ENCODE measurements around the gene DESI1. TPM values are rescaled to one million over a fixed set of nuclear protein-coding genes. Genes with fewer than 3 reads are reported as not detected.

DESI1 gene
- total and polyA plus RNA-seq, 9 donors, result 12.8 to 22.1 (median 19.8) TPM

DNA sequence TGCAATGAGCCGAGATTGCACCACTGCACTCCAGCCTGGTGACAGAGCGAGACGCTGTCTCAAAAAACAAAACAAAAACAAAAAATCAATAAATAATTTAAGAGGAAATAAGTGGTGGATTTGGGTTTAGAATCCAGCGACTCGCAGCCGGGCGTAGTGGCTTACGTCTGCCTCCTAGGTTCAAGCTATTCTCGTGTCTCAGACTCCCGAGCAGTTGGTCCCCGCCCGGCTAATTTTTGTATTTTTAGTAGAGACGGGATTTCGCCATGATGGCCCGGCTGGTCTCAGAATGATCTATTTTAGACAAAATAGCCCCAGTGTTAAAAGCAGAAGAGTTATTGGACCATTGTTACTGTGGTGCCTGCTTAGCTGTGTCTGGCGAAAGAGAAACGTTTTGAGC, 38.0 kb upstream of the DESI1 start:
- Histone ChIP-seq H3K36me3 (ENCODE audit: control insufficient read depth, insufficient read depth, low read length) (peaks cover 87% of the 10 kb centered on the region), H3K27me3 (ENCODE audit: control insufficient read depth, insufficient read depth, low read length) (no peaks in the 10 kb centered on the region), H3K27ac (ENCODE audit: low read length) (no peak overlapping the region), H3K9me3 (replicated peaks; ENCODE audit: control insufficient read depth, low read depth, low read length) (no peaks in the 10 kb centered on the region), H3K4me1 (ENCODE audit: control insufficient read depth, insufficient read depth, low read length) (no peaks in the 10 kb centered on the region), H3K4me3 (ENCODE audit: low read length) (no peak overlapping the region)
- no peak for DNase-seq
- WGBS (ENCODE audit: insufficient coverage), result 98% methylated on average over 12 of the region's 17 CpGs

DNA sequence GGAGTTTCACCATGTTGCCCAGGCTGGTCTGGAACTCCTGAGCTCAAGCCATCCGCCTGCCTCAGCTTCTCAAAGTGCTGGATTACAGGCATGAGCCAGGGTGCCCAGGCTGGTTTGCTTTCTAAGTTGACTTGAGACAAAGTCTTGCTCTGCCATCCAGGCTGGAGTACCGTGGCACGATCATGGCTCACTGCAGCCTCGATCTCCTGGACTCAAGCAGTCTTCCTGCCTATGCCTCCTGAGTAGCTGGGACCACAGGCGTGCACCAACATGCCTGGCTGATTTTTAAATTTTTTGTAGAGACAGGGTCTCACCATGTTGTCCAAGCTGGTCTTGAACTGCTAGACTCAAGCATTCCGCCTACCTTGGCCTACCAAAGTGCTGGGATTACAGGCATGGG, 36.9 kb upstream of the DESI1 start:
- 91% methylated on average over 6 of the region's 6 CpGs for WGBS (ENCODE audit: insufficient coverage)
- no peaks in the 10 kb centered on the region for H3K4me1 ChIP-seq (ENCODE audit: control insufficient read depth, insufficient read depth, low read length)
- no peaks in the 10 kb centered on the region for H3K27me3 ChIP-seq (ENCODE audit: control insufficient read depth, insufficient read depth, low read length)
- peaks cover 87% of the 10 kb centered on the region for H3K36me3 ChIP-seq (ENCODE audit: control insufficient read depth, insufficient read depth, low read length)
- DNase-seq, result no peak
- no peak overlapping the region for H3K4me3 ChIP-seq (ENCODE audit: low read length)
- H3K9me3 ChIP-seq (replicated peaks; ENCODE audit: control insufficient read depth, low read depth, low read length), result no peaks in the 10 kb centered on the region
- no peak overlapping the region for H3K27ac ChIP-seq (ENCODE audit: low read length)

DNA sequence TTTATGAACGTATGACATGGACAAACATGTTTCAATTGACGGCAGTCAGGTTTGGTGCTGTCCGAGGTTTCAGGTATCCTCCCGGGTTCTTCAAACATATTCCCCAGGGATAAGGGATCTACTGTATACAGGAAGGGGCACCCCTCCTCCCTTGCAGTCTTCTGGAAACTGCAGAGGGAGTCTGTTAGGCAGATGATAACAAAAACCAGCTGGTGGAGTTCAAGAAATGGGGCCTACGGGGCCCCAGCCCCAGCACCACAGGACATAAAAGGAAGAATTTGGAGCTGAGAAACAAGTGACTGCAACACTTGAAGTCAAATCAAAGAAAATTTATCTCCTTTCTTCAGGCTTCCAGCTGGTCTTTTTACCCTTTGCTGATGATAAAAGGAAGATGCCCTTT, 35.7 kb upstream of the DESI1 start:
- Histone ChIP-seq H3K4me3 (ENCODE audit: low read length) (no peak overlapping the region), H3K4me1 (ENCODE audit: control insufficient read depth, insufficient read depth, low read length) (no peaks in the 10 kb centered on the region), H3K36me3 (ENCODE audit: control insufficient read depth, insufficient read depth, low read length) (peaks cover 91% of the 10 kb centered on the region), H3K9me3 (replicated peaks; ENCODE audit: control insufficient read depth, low read depth, low read length) (no peaks in the 10 kb centered on the region), H3K27me3 (ENCODE audit: control insufficient read depth, insufficient read depth, low read length) (no peaks in the 10 kb centered on the region), H3K27ac (ENCODE audit: low read length) (no peak overlapping the region)
- no peak for DNase-seq
- no CpG with 5 or more reads among the region's 5 CpGs for WGBS (ENCODE audit: insufficient coverage)

DNA sequence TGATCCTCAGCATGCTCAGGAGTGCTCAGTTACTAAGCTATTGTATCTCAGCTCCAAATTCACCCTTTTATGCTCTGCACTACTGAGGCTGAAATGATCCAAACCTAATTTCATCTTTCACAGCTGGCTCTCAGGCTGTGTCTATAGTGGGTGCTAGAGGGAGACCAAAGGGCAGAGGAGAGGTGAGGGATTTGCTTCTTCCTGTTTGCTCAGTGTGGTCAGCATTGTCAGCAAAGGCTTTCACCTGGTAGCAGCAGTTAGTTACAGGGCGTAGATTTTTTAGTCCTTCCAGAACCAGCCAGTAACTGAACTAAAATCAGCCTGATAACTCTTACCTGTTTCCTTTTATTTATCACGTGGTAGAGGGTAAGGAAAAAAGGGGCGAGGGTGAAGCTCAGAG, 33.5 kb upstream of the DESI1 start:
- peaks cover 91% of the 10 kb centered on the region for H3K36me3 ChIP-seq (ENCODE audit: control insufficient read depth, insufficient read depth, low read length)
- WGBS (ENCODE audit: insufficient coverage), result 100% methylated on average over 1 of the region's 3 CpGs
- H3K27me3 ChIP-seq (ENCODE audit: control insufficient read depth, insufficient read depth, low read length), result no peaks in the 10 kb centered on the region
- H3K4me1 ChIP-seq (ENCODE audit: control insufficient read depth, insufficient read depth, low read length), result no peaks in the 10 kb centered on the region
- no peak for DNase-seq
- H3K9me3 ChIP-seq (replicated peaks; ENCODE audit: control insufficient read depth, low read depth, low read length), result no peaks in the 10 kb centered on the region
- no peak overlapping the region for H3K4me3 ChIP-seq (ENCODE audit: low read length)
- no peak overlapping the region for H3K27ac ChIP-seq (ENCODE audit: low read length)

DNA sequence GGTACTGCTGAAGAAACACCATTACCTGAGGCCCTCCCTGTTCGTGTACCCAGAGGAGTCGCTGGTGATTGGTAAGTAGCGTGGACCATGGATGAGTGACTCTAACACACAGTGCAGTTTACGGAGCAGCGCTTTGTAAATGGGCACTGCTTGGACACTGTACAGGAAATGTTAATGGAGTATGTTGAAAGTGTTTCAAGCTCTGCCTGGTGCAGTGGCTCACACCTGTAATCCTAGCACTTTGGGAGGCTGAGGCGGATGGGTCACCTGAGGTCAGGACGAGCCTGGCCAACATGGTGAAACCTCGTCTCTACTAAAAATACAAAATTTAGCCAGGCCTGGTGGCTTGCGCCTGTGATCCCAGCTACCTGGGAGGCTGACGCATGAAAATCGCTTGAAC, 30.0 kb upstream of the DESI1 start:
- Histone ChIP-seq H3K27me3 (ENCODE audit: control insufficient read depth, insufficient read depth, low read length) (no peaks in the 10 kb centered on the region), H3K27ac (ENCODE audit: low read length) (no peak overlapping the region), H3K36me3 (ENCODE audit: control insufficient read depth, insufficient read depth, low read length) (peaks cover 78% of the 10 kb centered on the region), H3K4me1 (ENCODE audit: control insufficient read depth, insufficient read depth, low read length) (no peaks in the 10 kb centered on the region), H3K4me3 (ENCODE audit: low read length) (no peak overlapping the region), H3K9me3 (replicated peaks; ENCODE audit: control insufficient read depth, low read depth, low read length) (no peaks in the 10 kb centered on the region)
- WGBS (ENCODE audit: insufficient coverage), result 87% methylated on average over 9 of the region's 11 CpGs
- no peak for DNase-seq

DNA sequence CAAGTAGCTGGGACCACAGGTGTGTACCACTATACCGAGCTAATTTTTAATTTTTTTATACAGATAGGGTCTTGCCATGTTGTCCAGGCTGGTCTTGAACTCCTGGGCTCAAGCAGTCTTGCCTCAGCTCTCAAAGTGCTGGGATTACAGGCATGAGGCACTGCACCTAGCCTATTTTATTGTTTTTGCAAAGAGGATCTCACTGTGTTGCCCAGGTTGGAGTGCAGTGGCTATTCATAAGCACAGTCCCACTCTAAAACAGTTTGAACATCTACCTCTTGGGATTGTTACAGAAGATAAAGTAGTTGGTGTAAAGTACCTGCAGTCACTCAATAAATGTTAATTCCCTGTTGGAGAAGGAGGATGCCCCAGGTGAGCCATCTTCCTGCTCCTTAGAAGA, 29.4 kb upstream of the DESI1 start:
- Histone ChIP-seq H3K27ac (ENCODE audit: low read length) (no peak overlapping the region), H3K9me3 (replicated peaks; ENCODE audit: control insufficient read depth, low read depth, low read length) (no peaks in the 10 kb centered on the region), H3K36me3 (ENCODE audit: control insufficient read depth, insufficient read depth, low read length) (peaks cover 79% of the 10 kb centered on the region), H3K4me1 (ENCODE audit: control insufficient read depth, insufficient read depth, low read length) (no peaks in the 10 kb centered on the region), H3K27me3 (ENCODE audit: control insufficient read depth, insufficient read depth, low read length) (no peaks in the 10 kb centered on the region), H3K4me3 (ENCODE audit: low read length) (no peak overlapping the region)
- no peak for DNase-seq
- no CpG with 5 or more reads among the region's 1 CpG for WGBS (ENCODE audit: insufficient coverage)

DNA sequence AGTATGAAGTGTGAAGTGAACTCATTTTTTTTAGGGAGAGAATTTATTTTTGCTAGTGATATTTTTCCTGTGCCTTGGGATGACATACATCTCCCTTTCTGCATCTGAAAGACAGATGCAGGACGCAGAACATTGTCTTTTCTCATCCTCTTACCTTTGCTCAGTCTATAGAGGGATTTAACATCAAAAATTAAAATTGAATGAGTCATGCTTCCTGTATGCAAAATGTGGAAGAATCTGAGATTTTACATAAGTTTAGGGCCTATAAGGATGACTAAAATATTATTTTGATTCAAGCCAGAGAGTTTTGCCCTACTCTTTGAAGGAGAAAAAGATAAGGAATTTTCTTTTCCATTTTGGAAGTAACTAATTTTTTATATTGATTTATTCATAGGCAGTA, 27.6 kb upstream of the DESI1 start:
- Histone ChIP-seq H3K27me3 (ENCODE audit: control insufficient read depth, insufficient read depth, low read length) (no peaks in the 10 kb centered on the region), H3K27ac (ENCODE audit: low read length) (no peak overlapping the region), H3K36me3 (ENCODE audit: control insufficient read depth, insufficient read depth, low read length) (peaks cover 69% of the 10 kb centered on the region), H3K4me1 (ENCODE audit: control insufficient read depth, insufficient read depth, low read length) (no peaks in the 10 kb centered on the region), H3K4me3 (ENCODE audit: low read length) (no peak overlapping the region), H3K9me3 (replicated peaks; ENCODE audit: control insufficient read depth, low read depth, low read length) (no peaks in the 10 kb centered on the region)
- no peak for DNase-seq
- WGBS (ENCODE audit: insufficient coverage), result no CpG with 5 or more reads among the region's 1 CpG

DNA sequence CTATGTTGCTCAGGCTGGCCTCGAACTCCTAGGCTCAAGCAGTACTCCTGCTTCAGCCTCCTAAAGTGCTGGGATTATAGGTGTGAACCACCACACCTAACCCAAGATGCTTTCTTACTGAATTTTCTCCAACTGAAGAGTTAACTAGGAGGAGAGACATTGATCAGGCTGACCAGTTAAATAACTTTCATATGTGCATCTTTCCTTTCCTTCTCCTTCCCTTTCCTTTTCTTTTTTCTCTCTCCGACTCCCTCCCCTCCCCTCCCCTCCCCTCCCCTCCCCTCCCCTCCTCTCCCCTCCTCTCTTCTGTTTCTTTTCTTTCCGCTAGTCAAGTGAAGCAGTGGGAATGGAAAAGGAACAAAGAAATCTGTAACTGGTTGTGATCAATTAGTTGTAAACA, 26.9 kb upstream of the DESI1 start:
- DNase-seq, result no peak
- H3K27me3 ChIP-seq (ENCODE audit: control insufficient read depth, insufficient read depth, low read length), result no peaks in the 10 kb centered on the region
- no peak overlapping the region for H3K4me3 ChIP-seq (ENCODE audit: low read length)
- WGBS (ENCODE audit: insufficient coverage), result no CpG with 5 or more reads among the region's 3 CpGs
- H3K27ac ChIP-seq (ENCODE audit: low read length), result no peak overlapping the region
- H3K36me3 ChIP-seq (ENCODE audit: control insufficient read depth, insufficient read depth, low read length), result peaks cover 69% of the 10 kb centered on the region
- no peaks in the 10 kb centered on the region for H3K9me3 ChIP-seq (replicated peaks; ENCODE audit: control insufficient read depth, low read depth, low read length)
- no peaks in the 10 kb centered on the region for H3K4me1 ChIP-seq (ENCODE audit: control insufficient read depth, insufficient read depth, low read length)

DNA sequence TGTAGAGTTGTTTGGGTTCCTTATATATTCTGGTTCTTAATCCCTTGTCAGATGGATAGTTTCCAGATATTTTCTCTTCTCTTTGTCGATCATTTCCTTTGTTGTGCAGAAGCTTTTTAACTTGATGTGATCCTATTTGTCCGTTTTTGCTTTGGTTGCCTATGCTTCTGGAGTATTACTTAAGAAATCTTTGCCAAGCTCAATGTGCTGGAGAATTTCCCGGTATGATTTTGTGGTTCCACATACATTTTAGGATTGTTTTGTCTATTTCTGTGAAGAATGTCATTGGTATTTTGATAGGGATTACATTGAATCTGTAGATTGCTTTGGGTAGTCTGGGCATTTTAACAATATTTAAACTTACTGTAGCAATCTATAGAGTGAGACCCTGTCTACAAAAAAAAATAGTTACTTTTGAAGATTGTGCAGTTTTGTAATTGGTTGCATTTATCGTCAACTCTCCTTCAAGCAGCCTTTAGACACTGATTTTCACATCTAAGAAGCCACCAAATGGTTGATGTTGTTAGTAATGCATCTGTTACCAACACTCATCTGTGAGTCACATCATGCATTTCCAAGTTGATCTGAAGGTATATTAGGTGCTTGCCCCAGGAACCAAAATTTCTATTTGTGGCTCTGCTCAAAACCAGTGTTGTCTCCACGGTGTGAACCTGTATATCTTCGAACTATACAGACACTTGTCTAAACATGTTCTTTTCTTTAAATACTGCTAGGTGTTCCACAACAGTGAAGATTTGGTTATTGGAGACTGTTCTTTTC, 21.7 kb upstream of the DESI1 start:
- H3K36me3 ChIP-seq (ENCODE audit: control insufficient read depth, insufficient read depth, low read length), result peaks cover 61% of the 10 kb centered on the region
- H3K4me1 ChIP-seq (ENCODE audit: control insufficient read depth, insufficient read depth, low read length), result no peaks in the 10 kb centered on the region
- H3K27ac ChIP-seq (ENCODE audit: low read length), result no peak overlapping the region
- H3K27me3 ChIP-seq (ENCODE audit: control insufficient read depth, insufficient read depth, low read length), result no peaks in the 10 kb centered on the region
- WGBS (ENCODE audit: insufficient coverage), result no CpG with 5 or more reads among the region's 6 CpGs
- DNase-seq, result no peak
- H3K9me3 ChIP-seq (replicated peaks; ENCODE audit: control insufficient read depth, low read depth, low read length), result no peaks in the 10 kb centered on the region
- no peak overlapping the region for H3K4me3 ChIP-seq (ENCODE audit: low read length)

DNA sequence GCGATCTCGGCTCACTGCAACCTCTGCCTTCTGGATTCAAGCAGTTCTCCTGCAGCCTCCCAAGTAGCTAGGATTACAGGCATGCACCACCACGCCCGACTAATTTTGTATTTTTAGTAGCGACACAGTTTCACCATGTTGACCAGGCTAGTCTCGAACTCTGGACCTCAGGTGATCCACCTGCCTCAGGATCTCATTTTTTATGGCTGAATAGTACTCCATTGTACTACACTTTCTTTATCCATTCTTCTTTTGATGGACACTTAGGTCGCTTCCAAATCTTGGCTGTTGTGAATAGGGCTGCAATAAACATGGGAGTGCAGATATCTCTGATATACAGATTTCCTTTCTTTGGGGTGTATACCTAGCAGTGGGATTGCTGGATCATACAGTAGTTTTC, 21.0 kb upstream of the DESI1 start:
- Histone ChIP-seq H3K27ac (ENCODE audit: low read length) (no peak overlapping the region), H3K4me1 (ENCODE audit: control insufficient read depth, insufficient read depth, low read length) (no peaks in the 10 kb centered on the region), H3K27me3 (ENCODE audit: control insufficient read depth, insufficient read depth, low read length) (no peaks in the 10 kb centered on the region), H3K36me3 (ENCODE audit: control insufficient read depth, insufficient read depth, low read length) (peaks cover 63% of the 10 kb centered on the region), H3K9me3 (replicated peaks; ENCODE audit: control insufficient read depth, low read depth, low read length) (no peaks in the 10 kb centered on the region), H3K4me3 (ENCODE audit: low read length) (no peak overlapping the region)
- no peak for DNase-seq
- WGBS (ENCODE audit: insufficient coverage), result 98% methylated on average over 6 of the region's 7 CpGs

DNA sequence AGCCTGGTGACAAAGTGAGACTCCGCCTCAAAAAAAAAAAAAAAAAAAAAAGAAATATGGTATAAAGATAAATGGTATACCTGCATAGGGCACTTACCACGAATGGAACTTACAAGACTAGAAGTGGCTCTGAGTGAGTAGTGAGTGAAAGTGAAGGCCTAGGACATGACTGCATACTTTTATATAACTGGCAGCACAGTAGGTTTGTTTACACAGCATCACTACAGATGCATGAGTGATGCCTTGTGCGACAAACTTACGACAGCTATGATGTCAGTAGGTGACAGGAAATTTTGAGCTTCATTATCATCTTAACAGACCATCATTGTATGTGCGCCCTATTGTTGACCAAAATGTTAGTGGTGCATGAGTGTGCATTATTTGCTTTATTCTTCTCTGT, 17.9 kb upstream of the DESI1 start:
- Histone ChIP-seq H3K27ac (ENCODE audit: low read length) (no peak overlapping the region), H3K27me3 (ENCODE audit: control insufficient read depth, insufficient read depth, low read length) (no peaks in the 10 kb centered on the region), H3K4me1 (ENCODE audit: control insufficient read depth, insufficient read depth, low read length) (no peaks in the 10 kb centered on the region), H3K4me3 (ENCODE audit: low read length) (no peak overlapping the region), H3K9me3 (replicated peaks; ENCODE audit: control insufficient read depth, low read depth, low read length) (no peaks in the 10 kb centered on the region), H3K36me3 (ENCODE audit: control insufficient read depth, insufficient read depth, low read length) (peaks cover 76% of the 10 kb centered on the region)
- no peak for DNase-seq
- WGBS (ENCODE audit: insufficient coverage), result 83% methylated on average over 1 of the region's 5 CpGs

Data from muscle of leg (tissue), 11 donors.